Erythroblast (primary cell): Measurements from ENCODE around the gene LPAR2.

ENCODE experiments used
- GATA1 ChIP-seq: IDR thresholded peaks from 2 replicates; pipeline ENCODE4 v1.6.1; 2011; ENCODE audit warnings: low read depth, mild to moderate bottlenecking, control low read depth, low read length, moderate library complexity
- POLR2A ChIP-seq: IDR thresholded peaks from 2 replicates; pipeline ENCODE4 v1.6.1; 2011; ENCODE audit warnings: mild to moderate bottlenecking, low read length

DNA sequence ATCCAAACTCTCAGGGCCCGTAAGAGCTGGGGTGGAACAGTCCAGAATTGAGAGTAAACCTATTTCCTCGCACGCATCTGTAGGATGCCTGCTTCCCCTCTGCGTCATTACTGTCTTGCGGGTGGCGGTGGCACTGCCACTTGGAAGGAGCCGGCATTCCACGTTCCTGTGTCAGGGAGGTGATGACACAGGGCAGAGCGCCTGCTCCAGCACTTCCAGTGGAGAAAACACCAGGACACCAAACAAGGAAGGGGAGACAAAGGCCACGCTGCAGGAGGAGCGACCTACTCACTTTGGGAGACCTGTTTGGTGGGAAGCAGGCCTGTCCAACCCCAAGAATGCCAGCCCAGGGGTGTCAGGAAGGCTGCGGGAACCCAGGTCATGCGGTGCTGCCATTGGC, 46.6 kb downstream of the LPAR2 start:
- no peak for TF ChIP-seq POLR2A
- no peak for TF ChIP-seq GATA1
